Measurements from ENCODE around the gene PRADC1.

GRCh38 chr2:73252238-73253027 is 19.4 kb upstream of the PRADC1 start:
- TF ChIP-seq POLR2A (IDR thresholded peaks at IDR 0.05) = no peak
- no peak for TF ChIP-seq EP300 (IDR thresholded peaks at IDR 0.05)

All from tibial nerve (tissue), 3 donors.